ENCODE data around the gene FBXL19.

DNA sequence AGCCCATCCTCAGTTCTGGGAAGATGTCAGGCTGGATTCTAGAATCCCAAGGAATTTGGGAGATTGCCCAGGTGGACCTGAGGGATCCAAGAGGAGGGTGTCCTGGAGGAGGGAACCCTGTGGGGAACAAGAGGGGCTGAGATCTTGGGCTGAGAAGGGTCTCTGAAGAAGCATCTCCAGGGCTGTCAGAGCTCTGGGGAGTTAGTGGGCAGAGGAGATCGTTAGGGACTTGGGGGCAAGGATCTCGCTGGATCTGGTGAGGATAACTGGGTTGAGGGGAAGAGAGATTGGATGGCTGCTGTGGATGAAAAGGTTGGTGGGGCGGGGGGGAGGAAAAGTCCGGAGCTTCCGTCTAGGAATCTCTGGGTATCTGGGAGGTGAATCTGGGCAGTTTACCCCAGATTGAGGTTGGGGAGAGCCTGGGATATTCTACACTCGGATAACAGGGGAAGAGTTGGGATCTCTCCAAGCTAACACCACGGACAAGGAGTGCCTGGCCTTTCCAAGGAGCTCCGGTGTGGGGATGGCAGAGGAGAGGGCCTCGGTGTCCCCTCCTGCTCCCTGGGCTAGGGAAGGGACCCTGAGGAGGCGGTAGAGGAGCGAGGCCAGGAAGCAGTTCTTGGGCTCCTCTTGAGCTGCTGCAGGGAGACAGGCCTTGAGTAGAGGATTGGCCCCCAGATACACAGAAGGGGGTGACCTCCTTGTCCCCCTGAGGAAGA is 1.7 kb downstream of the FBXL19 start:
- TF ChIP-seq FOXK2 (conservative IDR thresholded peaks at IDR 0.05 in 1 of 2, IDR thresholded peaks at IDR 0.05 in 1 of 2; ENCODE audit: low read depth in 2 of 2), result no peak
- TF ChIP-seq TCF7L2 (IDR thresholded peaks at IDR 0.05; ENCODE audit: low read depth, low read length), result no peak

Measured in K562 (cell line).